ENCODE results near the gene UFSP2.

UFSP2 gene

DNA sequence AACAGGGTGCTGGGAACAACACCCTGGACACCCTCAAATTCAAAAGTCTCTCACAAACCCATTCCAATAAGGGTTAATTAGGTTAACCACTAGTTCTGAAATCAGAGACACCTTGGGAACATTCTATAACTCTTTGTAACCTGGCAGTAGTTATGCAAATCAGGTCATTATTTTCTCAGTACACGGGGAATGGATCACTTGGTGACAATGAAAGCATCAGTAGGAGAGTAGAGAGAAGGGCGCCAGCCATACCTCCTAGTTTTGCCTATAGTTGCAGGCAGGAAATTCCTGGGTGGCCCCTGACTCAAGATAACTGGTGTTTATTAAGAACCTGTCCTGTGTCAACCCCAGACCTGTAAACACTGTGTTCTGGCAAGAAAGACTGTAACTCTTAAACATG lies 43.2 kb upstream of the UFSP2 start:
- no peak for DNase-seq (ENCODE audit: low read depth)
- H3K4me3 ChIP-seq (ENCODE audit: low read length): no peak overlapping the region
- TF ChIP-seq CTCF (conservative IDR thresholded peaks at IDR 0.05; ENCODE audit: low read length): no peak

- no peak overlapping the region for H3K4me3 ChIP-seq (ENCODE audit: low read length)
- no peak for DNase-seq (ENCODE audit: low read depth)
- TF ChIP-seq CTCF (conservative IDR thresholded peaks at IDR 0.05; ENCODE audit: low read length): no peak
Measured at GRCh38 chr4:185467991-185468390, 42.2 kb upstream of the UFSP2 start.

DNA sequence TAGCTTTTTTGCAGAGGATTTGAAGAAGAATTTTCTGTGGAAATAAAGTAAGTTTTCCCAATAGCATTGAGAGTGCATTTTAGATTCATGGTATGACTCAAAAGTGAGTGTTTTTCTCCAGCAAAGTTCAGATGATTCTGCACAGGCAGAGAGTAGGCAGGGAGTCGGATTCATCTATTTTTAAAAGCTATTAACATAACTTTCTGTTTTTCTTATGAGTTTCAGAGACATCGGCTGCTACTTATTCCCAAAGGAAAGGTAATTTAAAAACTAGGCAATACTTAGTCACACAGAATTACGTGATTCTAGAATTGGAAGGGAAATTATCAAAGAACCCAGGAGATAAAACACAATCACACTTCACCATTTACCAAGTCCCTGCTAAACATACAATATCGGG lies 41.3 kb upstream of the UFSP2 start:
- no peak for TF ChIP-seq CTCF (conservative IDR thresholded peaks at IDR 0.05; ENCODE audit: low read length)
- H3K4me3 ChIP-seq (ENCODE audit: low read length): no peak overlapping the region
- DNase-seq (ENCODE audit: low read depth): no peak

DNA sequence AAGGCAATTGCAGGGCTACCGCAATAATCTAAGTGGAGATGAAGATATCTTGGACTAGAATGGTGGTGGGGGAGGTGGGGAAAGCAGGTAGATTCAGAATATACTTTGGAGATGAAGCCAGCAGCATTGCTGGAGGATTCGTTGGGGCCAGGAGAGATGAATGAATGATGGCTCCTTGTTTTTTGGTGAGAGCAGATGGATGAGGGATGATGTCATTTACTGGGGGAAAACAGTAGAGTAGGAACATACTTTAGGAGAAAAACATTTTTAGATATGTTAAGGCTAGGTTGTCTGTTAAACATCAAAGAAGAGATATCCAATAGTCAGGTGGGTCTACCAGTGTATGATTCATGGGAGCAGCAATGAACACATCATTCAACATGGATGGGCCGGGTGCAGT lies 39.9 kb upstream of the UFSP2 start:
- no peak overlapping the region for H3K4me3 ChIP-seq (ENCODE audit: low read length)
- no peak for DNase-seq (ENCODE audit: low read depth)
- no peak for TF ChIP-seq CTCF (conservative IDR thresholded peaks at IDR 0.05; ENCODE audit: low read length)

DNA sequence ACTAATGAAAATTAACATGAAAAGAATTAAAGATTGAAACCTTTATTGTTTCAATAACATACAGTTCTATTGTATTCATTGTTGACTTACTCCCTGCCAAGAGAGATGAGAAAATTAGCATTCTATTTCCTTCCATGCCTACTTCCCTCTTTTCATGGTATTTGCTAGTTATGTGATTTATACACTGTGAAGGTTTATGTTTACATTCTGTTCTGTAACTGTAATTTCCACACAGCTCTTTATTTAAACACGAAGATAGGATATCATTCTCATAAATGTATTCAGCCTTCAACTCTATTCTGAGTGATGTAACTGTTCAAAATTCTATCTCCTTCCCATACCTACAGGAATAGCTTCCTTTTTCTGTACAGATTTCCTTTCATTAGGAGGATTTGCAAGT lies 39.1 kb upstream of the UFSP2 start:
- no peak overlapping the region for H3K4me3 ChIP-seq (ENCODE audit: low read length)
- DNase-seq (ENCODE audit: low read depth): no peak
- TF ChIP-seq CTCF (conservative IDR thresholded peaks at IDR 0.05; ENCODE audit: low read length): no peak

DNA sequence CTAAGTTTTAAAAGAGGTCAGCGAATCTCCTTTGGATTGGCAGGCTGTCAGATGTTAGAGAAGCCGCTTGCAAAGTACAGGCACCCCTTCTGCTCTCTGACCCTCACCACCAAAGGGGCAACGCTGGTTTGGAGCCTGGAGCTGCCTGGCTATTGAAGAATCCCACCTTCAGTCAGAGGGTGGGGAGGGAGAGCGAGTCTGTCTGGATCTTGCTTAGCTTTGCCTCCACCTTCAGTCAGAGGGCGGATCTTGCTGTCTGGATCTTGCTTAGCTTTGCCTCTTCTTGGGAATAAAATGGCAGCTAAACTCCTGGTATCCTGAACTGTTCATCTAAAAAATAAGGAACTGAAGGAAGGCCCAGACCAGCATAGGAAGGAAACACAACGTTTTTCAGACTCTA lies 38.4 kb upstream of the UFSP2 start:
- no peak for TF ChIP-seq CTCF (conservative IDR thresholded peaks at IDR 0.05; ENCODE audit: low read length)
- H3K4me3 ChIP-seq (ENCODE audit: low read length): no peak overlapping the region
- no peak for DNase-seq (ENCODE audit: low read depth)

DNA sequence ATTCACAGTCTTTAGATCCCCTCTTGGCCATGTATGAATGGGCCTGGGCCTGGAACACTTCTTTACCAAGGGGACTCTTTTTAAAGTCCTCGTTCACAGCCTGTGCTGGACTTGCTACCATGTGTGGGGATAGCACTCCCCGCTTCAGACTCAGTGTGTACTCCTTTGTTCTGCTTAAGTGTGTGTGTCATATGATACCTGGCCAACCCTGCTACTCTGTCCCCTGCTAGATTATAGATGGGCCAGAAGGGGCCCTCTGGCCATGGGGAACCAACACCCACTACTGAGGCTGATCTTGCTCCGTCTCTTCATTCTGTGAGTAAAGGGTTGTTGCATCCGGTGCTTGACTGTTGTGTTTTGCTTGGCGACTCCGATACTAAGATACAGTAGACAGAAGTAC lies 37.8 kb upstream of the UFSP2 start:
- H3K4me3 ChIP-seq (ENCODE audit: low read length): no peak overlapping the region
- no peak for TF ChIP-seq CTCF (conservative IDR thresholded peaks at IDR 0.05; ENCODE audit: low read length)
- no peak for DNase-seq (ENCODE audit: low read depth)
